SW 1271 (cell line): ENCODE measurements around the gene AKR1B1.

ENCODE experiments used
- DNase-seq, 2 experiments: peaks; one replicate each; lab custom pipeline; 2025; lab: John Stamatoyannopoulos, UW

The AKR1B1 gene

GRCh38 chr7:134444198-134444960 lies 14.5 kb downstream of the AKR1B1 start:
- no peak for DNase-seq

GRCh38 chr7:134443396-134444070 lies 15.4 kb downstream of the AKR1B1 start:
- DNase-seq: no peak

GRCh38 chr7:134442441-134443220 lies 16.3 kb downstream of the AKR1B1 start:
- no peak for DNase-seq

- no peak for DNase-seq
These were observed 17.6 kb downstream of the AKR1B1 start for GRCh38 chr7:134441264-134441663.

- DNase-seq: no peak
These were observed 18.4 kb downstream of the AKR1B1 start for GRCh38 chr7:134440476-134440875.

- no peak for DNase-seq
These were observed 18.8 kb downstream of the AKR1B1 start for GRCh38 chr7:134440067-134440466.

- DNase-seq: no peak
These were observed 20.0 kb downstream of the AKR1B1 start for GRCh38 chr7:134438946-134439345.

GRCh38 chr7:134435161-134435920 lies 23.6 kb downstream of the AKR1B1 start:
- no peak for DNase-seq

- DNase-seq: no peak
These were observed 24.2 kb downstream of the AKR1B1 start for GRCh38 chr7:134434701-134435100.

GRCh38 chr7:134433430-134433829 lies 25.5 kb downstream of the AKR1B1 start:
- DNase-seq: no peak

GRCh38 chr7:134432296-134433152 lies 26.4 kb downstream of the AKR1B1 start:
- DNase-seq: peak; percentile 54 to 86

GRCh38 chr7:134431815-134432214 lies 27.1 kb downstream of the AKR1B1 start:
- DNase-seq: no peak

- DNase-seq: no peak
These were observed 29.4 kb downstream of the AKR1B1 start for GRCh38 chr7:134429481-134429880.

GRCh38 chr7:134428942-134429341 lies 30.0 kb downstream of the AKR1B1 start:
- no peak for DNase-seq

- no peak for DNase-seq
These were observed 31.0 kb downstream of the AKR1B1 start for GRCh38 chr7:134427896-134428295.

GRCh38 chr7:134425777-134426176 lies 33.1 kb downstream of the AKR1B1 start:
- no peak for DNase-seq

GRCh38 chr7:134422638-134423037 lies 36.3 kb downstream of the AKR1B1 start:
- DNase-seq: no peak

GRCh38 chr7:134422008-134422407 lies 36.9 kb downstream of the AKR1B1 start:
- DNase-seq: no peak

GRCh38 chr7:134420424-134421125 lies 38.3 kb downstream of the AKR1B1 start:
- DNase-seq: peak in 1 of 2 experiments; percentile 40

GRCh38 chr7:134419875-134420274 lies 39.0 kb downstream of the AKR1B1 start:
- no peak for DNase-seq
